ENCODE data around the gene SLC26A6. TPM values are rescaled to one million over a fixed set of nuclear protein-coding genes. Genes with fewer than 3 reads are reported as not detected.

Gene SLC26A6
- total RNA-seq, 1 donor from 2014 or later = 76.1 TPM

DNA sequence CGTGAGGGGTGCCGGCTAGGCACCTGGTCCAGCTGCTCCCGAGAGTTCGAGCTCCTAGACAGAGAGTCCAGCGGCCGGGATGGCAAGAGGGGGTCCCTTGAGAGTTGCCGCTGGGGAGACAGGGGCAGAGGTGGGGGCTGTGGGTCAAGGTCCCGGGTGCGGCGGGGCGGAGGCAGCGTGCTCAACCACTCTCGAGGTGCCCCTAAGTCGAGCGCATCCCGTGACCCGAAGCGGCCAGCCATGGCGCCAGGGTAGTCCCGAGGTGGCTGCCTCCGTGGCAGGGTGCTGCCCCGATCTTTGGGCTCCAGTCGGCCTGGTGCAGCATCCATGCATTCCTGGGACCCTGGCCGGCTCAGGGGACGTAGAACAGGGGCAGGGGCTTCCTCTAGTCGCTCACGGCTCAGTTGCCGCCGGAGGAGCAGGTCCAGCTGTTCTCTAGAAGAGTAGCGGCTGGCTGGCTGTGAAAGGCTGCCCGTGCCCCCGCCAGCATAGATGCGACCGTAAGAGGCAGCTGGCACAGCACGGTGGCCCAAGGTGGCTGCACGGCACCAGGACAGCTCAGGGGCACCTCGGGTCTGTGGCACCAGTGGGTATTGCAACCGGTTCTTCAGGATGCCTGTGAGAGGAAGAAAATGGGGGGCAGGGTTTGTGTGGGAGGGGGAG, 4.8 kb upstream of the SLC26A6 start:
- no peak overlapping the region for H3K4me3 Mint-ChIP-seq (ENCODE audit: unreplicated experiment)
- TF ChIP-seq CTCF (IDR thresholded peaks at IDR 0.05; ENCODE audit: unreplicated experiment) = no peak
- no peak overlapping the region for H3K27ac Mint-ChIP-seq (ENCODE audit: unreplicated experiment)
- H3K9me3 Mint-ChIP-seq (ENCODE audit: unreplicated experiment) = no peaks in the 10 kb centered on the region
- H3K27me3 Mint-ChIP-seq (ENCODE audit: unreplicated experiment) = peaks cover 16% of the 10 kb centered on the region
- H3K36me3 Mint-ChIP-seq (ENCODE audit: low read depth, unreplicated experiment) = peaks cover 11% of the 10 kb centered on the region
- no peak for DNase-seq (ENCODE audit: low spot score)
- peaks cover 23% of the 10 kb centered on the region for H3K4me1 Mint-ChIP-seq (ENCODE audit: unreplicated experiment)

DNA sequence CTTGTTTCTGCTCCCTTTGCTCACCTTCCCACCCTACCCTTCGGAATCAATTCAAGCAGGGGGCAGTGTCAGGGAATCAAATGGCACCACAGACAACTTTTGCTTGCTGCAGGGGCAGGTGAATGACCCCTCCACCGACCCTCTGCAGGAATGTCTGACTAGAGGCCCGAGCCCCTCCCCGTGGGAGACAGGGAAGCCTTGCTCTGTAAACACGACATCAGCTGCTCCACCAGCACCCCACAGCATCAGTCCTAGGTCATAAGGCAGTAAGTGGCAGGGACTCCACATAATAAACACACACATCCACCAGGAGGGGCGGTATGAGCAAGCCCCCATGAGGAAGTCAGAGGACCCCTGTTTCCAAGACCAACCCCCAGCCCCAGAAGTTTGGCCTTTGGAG, 2.0 kb upstream of the SLC26A6 start:
- Mint-ChIP-seq H3K27ac (ENCODE audit: unreplicated experiment) (peak overlapping the region; percentile 95), H3K36me3 (ENCODE audit: low read depth, unreplicated experiment) (peaks cover 16% of the 10 kb centered on the region), H3K4me3 (ENCODE audit: unreplicated experiment) (peak overlapping the region; percentile 65), H3K27me3 (ENCODE audit: unreplicated experiment) (peaks cover 16% of the 10 kb centered on the region), H3K4me1 (ENCODE audit: unreplicated experiment) (peaks cover 29% of the 10 kb centered on the region), H3K9me3 (ENCODE audit: unreplicated experiment) (no peaks in the 10 kb centered on the region)
- no peak for DNase-seq (ENCODE audit: low spot score)
- no peak for TF ChIP-seq CTCF (IDR thresholded peaks at IDR 0.05; ENCODE audit: unreplicated experiment)

GRCh38 chr3:48636149-48636655, 941 bp upstream of the SLC26A6 start:
- DNase-seq (ENCODE audit: low spot score) = peak; percentile 37
- Mint-ChIP-seq H3K9me3 (ENCODE audit: unreplicated experiment) (no peaks in the 10 kb centered on the region), H3K36me3 (ENCODE audit: low read depth, unreplicated experiment) (peaks cover 12% of the 10 kb centered on the region), H3K27ac (ENCODE audit: unreplicated experiment) (peak overlapping the region; percentile 95), H3K27me3 (ENCODE audit: unreplicated experiment) (peaks cover 12% of the 10 kb centered on the region), H3K4me1 (ENCODE audit: unreplicated experiment) (peaks cover 29% of the 10 kb centered on the region), H3K4me3 (ENCODE audit: unreplicated experiment) (peak overlapping the region; percentile 93)
- TF ChIP-seq CTCF (IDR thresholded peaks at IDR 0.05; ENCODE audit: unreplicated experiment) = no peak

- H3K4me3 Mint-ChIP-seq (ENCODE audit: unreplicated experiment) = peak overlapping the region; percentile 93
- peaks cover 29% of the 10 kb centered on the region for H3K4me1 Mint-ChIP-seq (ENCODE audit: unreplicated experiment)
- TF ChIP-seq CTCF (IDR thresholded peaks at IDR 0.05; ENCODE audit: unreplicated experiment) = no peak
- H3K36me3 Mint-ChIP-seq (ENCODE audit: low read depth, unreplicated experiment) = peaks cover 17% of the 10 kb centered on the region
- H3K9me3 Mint-ChIP-seq (ENCODE audit: unreplicated experiment) = no peaks in the 10 kb centered on the region
- H3K27me3 Mint-ChIP-seq (ENCODE audit: unreplicated experiment) = peaks cover 13% of the 10 kb centered on the region
- DNase-seq (ENCODE audit: low spot score) = peak; percentile 36
- H3K27ac Mint-ChIP-seq (ENCODE audit: unreplicated experiment) = no peak overlapping the region
Observed at GRCh38 chr3:48634661-48635221, 520 bp downstream of the SLC26A6 start.

- Mint-ChIP-seq H3K9me3 (ENCODE audit: unreplicated experiment) (no peaks in the 10 kb centered on the region), H3K4me3 (ENCODE audit: unreplicated experiment) (peak overlapping the region; percentile 93), H3K27me3 (ENCODE audit: unreplicated experiment) (peaks cover 15% of the 10 kb centered on the region), H3K4me1 (ENCODE audit: unreplicated experiment) (peaks cover 29% of the 10 kb centered on the region), H3K36me3 (ENCODE audit: low read depth, unreplicated experiment) (peaks cover 27% of the 10 kb centered on the region), H3K27ac (ENCODE audit: unreplicated experiment) (no peak overlapping the region)
- TF ChIP-seq CTCF (IDR thresholded peaks at IDR 0.05; ENCODE audit: unreplicated experiment) = no peak
- DNase-seq (ENCODE audit: low spot score) = no peak
Observed at GRCh38 chr3:48633743-48634142, 1.5 kb downstream of the SLC26A6 start.
